Activated CD8-positive, alpha-beta memory T cell treated with anti-CD3 and anti-CD28 coated beads, Interleukin-2, amount 10 ng/mL, durations not matched to agents 7 days and 5 days (primary cell): Measurements from ENCODE around the gene SULT4A1. TPM values are rescaled to one million over a fixed set of nuclear protein-coding genes. Genes with fewer than 3 reads are reported as not detected.

ENCODE experiments used
- ATAC-seq: fragments of 150-1000 bp; cut with Tn5 transposase; one replicate; pipeline ENCODE4 v1.10.0; 2021; ENCODE audit warnings: moderate library complexity
- CTCF ChIA-PET: fragments of 350-600 bp; sonication (Branson Sonifier 250); formaldehyde crosslinking; loops from one replicate; lab custom pipeline; 2021; ENCODE audit warnings: antibody characterized with exemption; lab: Charles Lee
- DNase-seq: peaks from one replicate; pipeline ENCODE4 v3.0.0-alpha.2; 2020
- H3K27ac Mint-ChIP-seq: one replicate; pipeline ENCODE4 v1.8.0; 2021; ENCODE audit warnings: mild to moderate bottlenecking, mixed read lengths
- H3K27me3 Mint-ChIP-seq: one replicate; pipeline ENCODE4 v1.8.0; 2021; ENCODE audit warnings: mixed read lengths
- H3K36me3 Mint-ChIP-seq: one replicate; pipeline ENCODE4 v1.8.0; 2021; ENCODE audit warnings: mild to moderate bottlenecking, mixed read lengths
- H3K4me1 Mint-ChIP-seq: one replicate; pipeline ENCODE4 v1.8.0; 2021; ENCODE audit warnings: mixed read lengths
- H3K4me3 Mint-ChIP-seq: one replicate; pipeline ENCODE4 v1.8.0; 2021; ENCODE audit warnings: mild to moderate bottlenecking, moderate library complexity, mixed read lengths
- H3K9me3 Mint-ChIP-seq: one replicate; pipeline ENCODE4 v1.8.0; 2022; ENCODE audit warnings: low read depth, mixed read lengths
- total RNA-seq, 2 experiments: library from RNA; stranded (reverse); gene quantifications; one replicate each; pipeline ENCODE4 v1.2.3, GENCODE V29; 2021

Gene SULT4A1
- total RNA-seq, 2 experiments from 2014 or later, result not detected

GRCh38 chr22:43823353-43823908 is 38.9 kb downstream of the SULT4A1 start:
- H3K27ac Mint-ChIP-seq, result no peak overlapping the region
- H3K4me3 Mint-ChIP-seq, result no peak overlapping the region
- H3K9me3 Mint-ChIP-seq, result no peaks in the 10 kb centered on the region
- no peaks in the 10 kb centered on the region for H3K4me1 Mint-ChIP-seq
- CTCF ChIA-PET, result no interaction called here
- ATAC-seq, result no peak
- DNase-seq, result no peak
- no peaks in the 10 kb centered on the region for H3K36me3 Mint-ChIP-seq
- no peaks in the 10 kb centered on the region for H3K27me3 Mint-ChIP-seq

GRCh38 chr22:43821606-43822425 is 40.5 kb downstream of the SULT4A1 start:
- no peak for DNase-seq
- Mint-ChIP-seq H3K27me3 (no peaks in the 10 kb centered on the region), H3K4me3 (no peak overlapping the region), H3K4me1 (no peaks in the 10 kb centered on the region), H3K9me3 (no peaks in the 10 kb centered on the region), H3K27ac (no peak overlapping the region), H3K36me3 (no peaks in the 10 kb centered on the region)
- CTCF ChIA-PET, result no interaction called here
- ATAC-seq, result no peak

- no peak for ATAC-seq
- no peaks in the 10 kb centered on the region for H3K27me3 Mint-ChIP-seq
- no peak for DNase-seq
- H3K27ac Mint-ChIP-seq, result no peak overlapping the region
- CTCF ChIA-PET, result no interaction called here
- no peaks in the 10 kb centered on the region for H3K4me1 Mint-ChIP-seq
- H3K36me3 Mint-ChIP-seq, result no peaks in the 10 kb centered on the region
- H3K4me3 Mint-ChIP-seq, result no peak overlapping the region
- H3K9me3 Mint-ChIP-seq, result no peaks in the 10 kb centered on the region
These were observed 41.5 kb downstream of the SULT4A1 start for GRCh38 chr22:43820651-43821305.

GRCh38 chr22:43819931-43820640 is 42.2 kb downstream of the SULT4A1 start:
- no peaks in the 10 kb centered on the region for H3K4me1 Mint-ChIP-seq
- CTCF ChIA-PET, result no interaction called here
- H3K27ac Mint-ChIP-seq, result no peak overlapping the region
- no peaks in the 10 kb centered on the region for H3K27me3 Mint-ChIP-seq
- H3K4me3 Mint-ChIP-seq, result no peak overlapping the region
- H3K9me3 Mint-ChIP-seq, result no peaks in the 10 kb centered on the region
- H3K36me3 Mint-ChIP-seq, result no peaks in the 10 kb centered on the region
- ATAC-seq (no peak), DNase-seq (no peak)

- H3K9me3 Mint-ChIP-seq, result no peaks in the 10 kb centered on the region
- CTCF ChIA-PET, result no interaction called here
- H3K27ac Mint-ChIP-seq, result no peak overlapping the region
- DNase-seq, result no peak
- no peak overlapping the region for H3K4me3 Mint-ChIP-seq
- H3K4me1 Mint-ChIP-seq, result no peaks in the 10 kb centered on the region
- no peak for ATAC-seq
- no peaks in the 10 kb centered on the region for H3K36me3 Mint-ChIP-seq
- no peaks in the 10 kb centered on the region for H3K27me3 Mint-ChIP-seq
These were observed 42.8 kb downstream of the SULT4A1 start for GRCh38 chr22:43819421-43819921.

- peaks cover 5% of the 10 kb centered on the region for H3K36me3 Mint-ChIP-seq
- CTCF ChIA-PET, result no interaction called here
- H3K4me1 Mint-ChIP-seq, result peaks cover 4% of the 10 kb centered on the region
- no peak overlapping the region for H3K27ac Mint-ChIP-seq
- no peak for DNase-seq
- no peaks in the 10 kb centered on the region for H3K27me3 Mint-ChIP-seq
- no peak overlapping the region for H3K4me3 Mint-ChIP-seq
- H3K9me3 Mint-ChIP-seq, result no peaks in the 10 kb centered on the region
- ATAC-seq, result no peak
These were observed 43.3 kb downstream of the SULT4A1 start for GRCh38 chr22:43818981-43819380.

- Mint-ChIP-seq H3K4me3 (no peak overlapping the region), H3K36me3 (peaks cover 6% of the 10 kb centered on the region), H3K27me3 (no peaks in the 10 kb centered on the region), H3K9me3 (no peaks in the 10 kb centered on the region), H3K27ac (no peak overlapping the region), H3K4me1 (peaks cover 17% of the 10 kb centered on the region)
- no peak for DNase-seq
- CTCF ChIA-PET, result no interaction called here
- no peak for ATAC-seq
These were observed 44.9 kb downstream of the SULT4A1 start for GRCh38 chr22:43817402-43817801.

GRCh38 chr22:43814264-43814663 is 48.0 kb downstream of the SULT4A1 start:
- H3K4me1 Mint-ChIP-seq, result peaks cover 22% of the 10 kb centered on the region
- ATAC-seq (no peak), DNase-seq (no peak)
- H3K27ac Mint-ChIP-seq, result no peak overlapping the region
- no peaks in the 10 kb centered on the region for H3K27me3 Mint-ChIP-seq
- no peaks in the 10 kb centered on the region for H3K9me3 Mint-ChIP-seq
- peaks cover 6% of the 10 kb centered on the region for H3K36me3 Mint-ChIP-seq
- H3K4me3 Mint-ChIP-seq, result no peak overlapping the region
- CTCF ChIA-PET, result no interaction called here

GRCh38 chr22:43812890-43813289 is 49.4 kb downstream of the SULT4A1 start:
- Mint-ChIP-seq H3K27me3 (peaks cover under 1% of the 10 kb centered on the region), H3K9me3 (no peaks in the 10 kb centered on the region), H3K27ac (peak overlapping the region; percentile 83), H3K36me3 (peaks cover 6% of the 10 kb centered on the region), H3K4me1 (peaks cover 22% of the 10 kb centered on the region), H3K4me3 (peak overlapping the region; percentile 92)
- CTCF ChIA-PET, result interaction anchor here (1.1 to 1.4 kb wide), 2 partner anchors 14 to 581 kb away, joined by 3 to 5 read pairs; no protein-coding TSS in a partner anchor
- no peak for DNase-seq
- ATAC-seq, result no peak

GRCh38 chr22:43812149-43812842 is 50.0 kb downstream of the SULT4A1 start, which contains the start of gene EFCAB6:
Gene EFCAB6 (minus strand): TSS chr22:43812305. CDS start chr22:43782318, 29,987 bp downstream.
- H3K27me3 Mint-ChIP-seq, result peaks cover 5% of the 10 kb centered on the region
- H3K36me3 Mint-ChIP-seq, result peaks cover 6% of the 10 kb centered on the region
- H3K9me3 Mint-ChIP-seq, result no peaks in the 10 kb centered on the region
- peak within 1 kb of the TSS; percentile 92 for H3K4me3 Mint-ChIP-seq
- DNase-seq (peak; percentile 94), ATAC-seq (peak; percentile 91)
- peaks cover 22% of the 10 kb centered on the region for H3K4me1 Mint-ChIP-seq
- CTCF ChIA-PET, result interaction anchor here (0.6 to 1.4 kb wide), 5 partner anchors 15 to 581 kb away, joined by 3 to 5 read pairs (median 3); no protein-coding TSS in a partner anchor
- peak within 1 kb of the TSS; percentile 83 for H3K27ac Mint-ChIP-seq

GRCh38 chr22:43811777-43812148 is 50.5 kb downstream of the SULT4A1 start:
- CTCF ChIA-PET, result interaction anchor here (0.6 to 1.4 kb wide), 4 partner anchors 15 to 466 kb away, joined by 3 to 5 read pairs (median 3); no protein-coding TSS in a partner anchor
- DNase-seq (no peak), ATAC-seq (no peak)
- H3K4me1 Mint-ChIP-seq, result peaks cover 22% of the 10 kb centered on the region
- no peaks in the 10 kb centered on the region for H3K9me3 Mint-ChIP-seq
- peak overlapping the region; percentile 92 for H3K4me3 Mint-ChIP-seq
- peaks cover 5% of the 10 kb centered on the region for H3K27me3 Mint-ChIP-seq
- H3K27ac Mint-ChIP-seq, result peak overlapping the region; percentile 83
- H3K36me3 Mint-ChIP-seq, result peaks cover 6% of the 10 kb centered on the region

GRCh38 chr22:43802897-43803495 is 59.3 kb downstream of the SULT4A1 start:
- ATAC-seq, result no peak
- CTCF ChIA-PET, result no interaction called here
- peaks cover 42% of the 10 kb centered on the region for H3K27me3 Mint-ChIP-seq
- peaks cover 9% of the 10 kb centered on the region for H3K9me3 Mint-ChIP-seq
- no peak overlapping the region for H3K27ac Mint-ChIP-seq
- no peak for DNase-seq
- H3K36me3 Mint-ChIP-seq, result peaks cover 2% of the 10 kb centered on the region
- no peak overlapping the region for H3K4me3 Mint-ChIP-seq
- H3K4me1 Mint-ChIP-seq, result no peaks in the 10 kb centered on the region
